ENCODE results near the gene SLC41A3.

SLC41A3 gene

GRCh38 chr3:126119976-126120375 is 36.1 kb upstream of the SLC41A3 start:
- DNase-seq (ENCODE audit: low spot score): no peak

DNA sequence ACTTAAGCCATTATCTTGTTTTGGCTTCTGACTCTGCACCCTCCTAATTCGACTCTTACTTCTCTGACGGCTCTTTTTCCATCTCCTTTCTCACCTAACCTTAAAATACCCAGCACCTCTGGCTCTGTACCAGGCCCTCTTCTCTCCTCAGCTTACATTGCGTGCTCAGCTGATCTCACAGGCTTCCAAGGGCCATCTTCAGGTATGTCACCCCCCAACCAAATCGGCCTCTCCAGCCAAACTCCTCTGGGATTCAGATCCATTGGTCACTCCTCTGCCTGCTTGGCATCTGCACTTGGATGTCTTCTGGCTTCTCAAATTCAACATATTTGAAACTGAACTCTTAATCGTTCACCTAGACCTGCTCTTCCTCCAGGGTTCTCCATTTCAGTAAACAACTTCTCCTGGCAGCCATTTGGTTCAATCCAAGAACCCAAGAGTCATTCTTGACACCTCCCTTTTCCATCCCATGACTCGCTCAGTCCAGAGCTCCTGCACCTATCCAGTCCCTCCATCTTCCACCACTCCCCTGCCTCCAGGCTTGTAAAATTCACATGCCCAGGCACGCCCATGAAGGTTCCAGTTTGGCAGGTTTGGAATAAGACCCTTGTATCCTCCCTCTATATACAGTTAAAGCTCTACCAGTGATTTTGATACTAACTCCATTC is 35.2 kb upstream of the SLC41A3 start:
- no peak for DNase-seq (ENCODE audit: low spot score)

DNA sequence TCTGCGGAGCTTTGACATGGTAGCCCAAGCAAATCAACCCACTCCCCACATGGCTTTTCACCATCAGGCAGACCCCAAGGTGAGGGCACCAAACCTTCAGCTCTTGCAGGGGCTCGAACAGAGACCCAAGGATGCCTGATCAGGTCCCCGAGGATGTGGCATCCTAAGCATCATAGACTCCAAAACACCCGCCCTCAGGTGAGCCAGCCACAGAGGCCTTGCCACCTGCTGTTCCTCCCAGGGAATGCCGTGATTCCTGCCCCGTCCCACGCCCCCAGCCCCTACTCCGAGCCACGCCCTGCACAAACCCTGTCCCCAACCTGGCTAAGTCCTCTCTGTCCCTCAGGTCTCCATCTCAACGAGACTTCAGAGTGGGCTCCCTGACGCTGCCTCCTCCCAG is 34.7 kb upstream of the SLC41A3 start:
- DNase-seq (ENCODE audit: low spot score): no peak

DNA sequence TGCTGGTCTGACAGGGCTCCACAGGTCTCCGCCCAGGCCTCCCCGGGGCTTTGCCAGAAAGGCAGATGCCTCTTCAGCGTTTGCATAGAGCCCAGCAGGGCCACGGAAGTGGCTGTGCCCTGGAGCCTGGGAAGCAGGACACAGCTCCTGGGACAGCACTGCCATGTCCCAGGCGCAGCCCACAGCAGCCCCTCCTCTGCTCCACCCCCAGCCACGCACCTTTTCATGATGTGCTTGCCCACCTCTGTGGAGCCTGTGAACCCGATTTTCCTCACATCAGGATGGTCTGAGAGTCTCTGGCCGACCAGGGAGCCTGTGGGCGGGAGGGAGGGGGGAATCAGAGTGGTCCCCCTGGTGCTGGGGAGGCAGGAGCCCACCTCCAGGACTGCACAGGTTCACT is 33.9 kb upstream of the SLC41A3 start:
- no peak for DNase-seq (ENCODE audit: low spot score)

DNA sequence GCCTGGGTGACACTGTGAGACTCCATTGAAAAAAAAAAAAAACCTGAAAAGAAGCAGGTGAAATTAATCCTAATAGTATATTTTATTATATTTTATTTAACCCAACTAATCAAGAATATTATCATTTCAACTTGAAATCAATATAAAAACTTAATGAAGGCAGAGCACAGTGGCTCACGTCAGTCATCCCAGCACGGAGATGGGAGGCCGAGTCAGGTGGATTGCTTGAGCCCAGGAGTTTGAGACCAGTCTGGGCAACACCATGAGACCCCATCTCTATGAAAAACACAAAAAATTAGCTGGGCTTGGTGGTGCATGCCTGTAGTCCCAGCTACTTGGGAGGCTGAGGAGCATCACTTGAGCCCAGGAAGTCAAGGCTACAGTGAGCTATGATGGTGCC is 33.3 kb upstream of the SLC41A3 start:
- DNase-seq (ENCODE audit: low spot score): no peak

DNA sequence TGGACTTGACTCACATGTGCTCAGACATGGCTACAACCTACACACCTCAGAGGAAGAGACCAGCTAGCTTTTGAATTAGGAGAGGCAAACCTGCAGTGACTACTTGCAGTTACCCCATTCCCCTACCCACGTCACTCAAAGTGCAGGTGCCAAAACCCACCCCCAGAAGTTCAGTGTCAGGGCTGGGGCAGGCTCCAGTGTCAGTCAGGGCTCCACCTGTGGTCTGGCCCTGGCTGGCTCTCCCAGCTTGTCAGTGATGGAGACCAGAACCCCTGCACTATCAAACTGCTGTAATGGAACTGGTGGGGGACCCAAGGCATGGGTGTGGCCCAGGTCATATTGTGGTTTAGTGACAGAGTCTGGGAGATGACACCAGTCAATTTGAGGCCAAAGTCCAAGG is 32.6 kb upstream of the SLC41A3 start:
- DNase-seq (ENCODE audit: low spot score): no peak

- no peak for DNase-seq (ENCODE audit: low spot score)
Measured at GRCh38 chr3:126114443-126115386, 30.8 kb upstream of the SLC41A3 start.

- DNase-seq (ENCODE audit: low spot score): no peak
Measured at GRCh38 chr3:126113733-126114442, 30.0 kb upstream of the SLC41A3 start.

- DNase-seq (ENCODE audit: low spot score): no peak
Measured at GRCh38 chr3:126113238-126113555, 29.3 kb upstream of the SLC41A3 start.

GRCh38 chr3:126112531-126113237 is 28.8 kb upstream of the SLC41A3 start:
- DNase-seq (ENCODE audit: low spot score): no peak

- no peak for DNase-seq (ENCODE audit: low spot score)
Measured at GRCh38 chr3:126111566-126112475, 27.9 kb upstream of the SLC41A3 start.

DNA sequence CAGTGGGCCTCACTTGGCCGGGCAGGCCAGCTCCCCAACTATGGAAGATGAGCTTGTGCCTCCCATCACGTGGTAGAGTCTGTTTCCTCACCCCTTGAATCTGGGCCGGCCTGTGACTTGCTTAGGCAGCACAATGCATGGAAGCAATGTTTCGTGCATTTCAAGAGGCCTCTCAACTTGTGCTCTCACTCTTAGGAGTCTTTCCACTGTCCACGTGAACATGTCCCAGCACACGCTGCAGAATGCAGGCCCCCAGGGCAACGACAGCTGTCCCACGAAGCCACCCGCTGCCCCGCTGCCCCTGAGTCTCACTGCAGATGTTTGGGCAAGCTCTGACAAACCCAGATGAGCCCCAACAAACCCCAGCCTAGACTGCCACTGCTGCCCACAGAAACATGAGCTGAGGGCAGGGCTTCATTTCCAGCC is 27.2 kb upstream of the SLC41A3 start:
- DNase-seq (ENCODE audit: low spot score): no peak

DNA sequence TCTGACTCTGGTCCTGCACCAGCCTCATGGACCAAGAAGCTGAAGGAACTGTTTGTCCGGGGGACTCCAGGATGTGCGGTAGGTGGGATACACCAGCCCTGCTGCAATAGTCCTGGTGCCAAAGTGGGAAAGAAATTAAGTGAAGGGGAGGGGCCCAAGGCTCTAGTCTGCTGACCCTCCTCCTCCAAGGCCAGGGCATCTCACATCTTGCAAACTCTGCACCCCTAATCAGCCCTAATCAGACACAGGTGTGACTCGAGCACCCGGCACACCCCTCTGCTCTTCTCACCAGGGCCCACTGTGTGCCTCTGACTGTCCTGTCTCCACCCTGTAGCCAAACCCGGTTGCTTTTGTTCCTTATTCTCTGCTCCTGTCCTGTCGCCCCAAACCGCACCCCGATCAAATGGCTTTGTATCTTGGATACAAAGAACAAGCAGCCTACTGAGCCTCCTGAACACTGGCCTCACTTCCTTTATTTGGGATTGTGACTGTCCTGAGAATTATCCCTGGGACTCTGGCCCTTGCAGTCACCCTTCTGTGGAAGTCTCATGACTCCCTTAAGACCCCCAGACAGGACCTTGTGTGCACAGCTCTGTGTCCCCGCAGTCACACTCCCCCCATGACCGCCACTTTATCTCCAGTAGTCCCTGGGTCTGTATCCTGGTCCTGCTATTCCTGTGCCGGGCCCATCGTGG is 26.7 kb upstream of the SLC41A3 start:
- no peak for DNase-seq (ENCODE audit: low spot score)

DNA sequence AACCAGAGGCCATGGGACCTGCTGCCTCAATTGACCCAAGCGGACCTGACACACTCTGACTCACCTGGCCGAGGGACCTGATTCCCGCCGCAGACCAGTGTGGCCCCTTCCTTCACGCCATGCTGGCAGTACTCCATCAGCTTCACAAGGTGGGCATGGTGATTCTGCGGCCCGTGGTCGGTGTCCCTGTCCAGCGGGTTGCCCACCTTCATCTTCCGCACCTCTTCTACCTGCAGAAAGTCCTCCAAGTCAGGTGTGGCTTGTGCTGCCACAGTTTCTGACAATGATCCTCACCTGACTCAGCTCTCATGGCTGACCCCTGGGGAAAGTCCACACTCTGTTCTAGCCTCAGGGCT is 25.9 kb upstream of the SLC41A3 start:
- DNase-seq (ENCODE audit: low spot score): no peak

GRCh38 chr3:126109146-126109879 is 25.4 kb upstream of the SLC41A3 start:
- DNase-seq (ENCODE audit: low spot score): no peak

GRCh38 chr3:126108676-126109050 is 24.7 kb upstream of the SLC41A3 start:
- no peak for DNase-seq (ENCODE audit: low spot score)

- no peak for DNase-seq (ENCODE audit: low spot score)
Measured at GRCh38 chr3:126107957-126108675, 24.2 kb upstream of the SLC41A3 start.

DNA sequence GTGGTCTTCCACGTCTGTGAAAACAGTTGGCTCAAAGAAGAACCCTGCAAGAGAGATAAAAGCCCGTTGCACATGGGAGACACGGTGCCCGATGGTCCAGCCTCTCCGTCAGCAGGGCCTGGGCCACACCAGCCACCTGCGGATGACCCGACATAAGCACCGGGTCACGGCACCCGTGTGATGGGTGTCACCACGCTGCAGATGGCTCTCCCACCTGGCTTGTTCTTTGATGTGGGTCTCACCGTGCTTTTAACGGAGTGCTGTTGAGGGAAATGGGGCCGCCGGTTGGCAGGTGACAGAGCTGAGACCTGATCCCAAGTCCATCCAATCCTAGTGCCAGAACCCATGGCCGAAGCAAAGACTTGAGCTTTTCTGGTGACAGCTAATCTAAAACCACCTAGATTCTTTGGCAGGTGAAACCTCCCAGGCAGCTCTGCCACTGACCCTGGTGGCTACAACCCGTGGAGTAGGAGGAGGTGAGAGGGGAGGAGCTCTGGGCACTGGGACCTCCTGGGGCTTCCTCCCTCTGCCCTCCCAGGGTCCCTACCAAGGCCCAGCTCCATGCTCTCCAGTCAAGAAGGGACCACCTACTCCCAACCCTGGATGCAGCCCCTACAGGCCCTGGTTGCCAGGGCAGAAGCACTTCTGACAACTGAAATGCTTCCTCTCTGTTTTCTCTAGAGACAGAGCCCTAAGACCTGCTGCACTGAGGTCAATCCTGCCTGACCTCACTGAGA is 23.4 kb upstream of the SLC41A3 start:
- DNase-seq (ENCODE audit: low spot score): no peak
